Tibial nerve (tissue), 3 donors: Measurements from ENCODE around the gene RAB5B.
A peak's percentile ranks its signal among the peaks of the same experiment; 100 is the strongest.

Experiments used
- POLR2A ChIP-seq, 2 donors: fragments of 450-650 bp; IDR thresholded peaks; one replicate each; pipeline ENCODE4 v1.6.1; 2017; ENCODE audit warnings: antibody characterized with exemption in 2 of 2, mild to moderate bottlenecking in 2 of 2, moderate library complexity in 2 of 2
- TF ChIP-seq, protein P1 (sequence below), 5 experiments: fragments of 200-600 bp in 3 of 5; fragments of 450-650 bp in 2 of 5; sonication (generic) in 3 of 5; IDR thresholded peaks; one replicate each; pipeline ENCODE4 v1.5.1; 2016 to 2019; ENCODE audit warnings: antibody characterized with exemption in 5 of 5, mild to moderate bottlenecking in 3 of 5, moderate library complexity in 2 of 5

DNA sequence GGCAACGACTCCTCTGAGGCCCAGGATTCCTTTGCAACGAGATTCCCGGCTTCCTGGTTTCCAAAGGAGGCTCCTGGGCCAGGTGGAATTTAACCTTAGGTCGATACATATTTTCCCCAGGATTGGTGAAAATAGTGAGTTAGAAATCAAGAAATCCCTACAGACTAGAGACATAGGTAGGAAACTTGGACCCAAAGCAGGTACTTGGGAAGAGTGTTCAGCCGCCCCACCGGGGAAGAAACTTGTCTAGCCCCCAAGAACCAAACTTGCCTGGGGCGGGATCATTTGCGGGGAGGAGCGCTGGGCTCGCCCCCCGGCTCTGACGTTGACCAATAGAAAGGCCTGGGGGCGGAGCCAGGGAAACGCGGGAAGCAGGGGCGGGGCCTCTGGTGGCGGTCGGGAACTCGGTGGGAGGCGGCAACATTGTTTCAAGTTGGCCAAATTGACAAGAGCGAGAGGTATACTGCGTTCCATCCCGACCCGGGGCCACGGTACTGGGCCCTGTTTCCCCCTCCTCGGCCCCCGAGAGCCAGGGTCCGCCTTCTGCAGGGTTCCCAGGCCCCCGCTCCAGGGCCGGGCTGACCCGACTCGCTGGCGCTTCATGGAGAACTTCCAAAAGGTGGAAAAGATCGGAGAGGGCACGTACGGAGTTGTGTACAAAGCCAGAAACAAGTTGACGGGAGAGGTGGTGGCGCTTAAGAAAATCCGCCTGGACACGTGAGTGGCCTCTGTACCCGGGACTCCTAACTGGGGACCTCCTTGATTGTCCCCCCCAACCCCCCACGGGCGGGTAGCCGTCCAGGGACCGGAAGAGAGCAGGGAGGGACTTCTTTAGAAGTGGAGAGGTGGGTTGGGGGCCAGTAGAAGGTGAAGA lies 7.2 kb upstream of the RAB5B start, which contains the start of gene CDK2:
- TF ChIP-seq, protein P1, sequence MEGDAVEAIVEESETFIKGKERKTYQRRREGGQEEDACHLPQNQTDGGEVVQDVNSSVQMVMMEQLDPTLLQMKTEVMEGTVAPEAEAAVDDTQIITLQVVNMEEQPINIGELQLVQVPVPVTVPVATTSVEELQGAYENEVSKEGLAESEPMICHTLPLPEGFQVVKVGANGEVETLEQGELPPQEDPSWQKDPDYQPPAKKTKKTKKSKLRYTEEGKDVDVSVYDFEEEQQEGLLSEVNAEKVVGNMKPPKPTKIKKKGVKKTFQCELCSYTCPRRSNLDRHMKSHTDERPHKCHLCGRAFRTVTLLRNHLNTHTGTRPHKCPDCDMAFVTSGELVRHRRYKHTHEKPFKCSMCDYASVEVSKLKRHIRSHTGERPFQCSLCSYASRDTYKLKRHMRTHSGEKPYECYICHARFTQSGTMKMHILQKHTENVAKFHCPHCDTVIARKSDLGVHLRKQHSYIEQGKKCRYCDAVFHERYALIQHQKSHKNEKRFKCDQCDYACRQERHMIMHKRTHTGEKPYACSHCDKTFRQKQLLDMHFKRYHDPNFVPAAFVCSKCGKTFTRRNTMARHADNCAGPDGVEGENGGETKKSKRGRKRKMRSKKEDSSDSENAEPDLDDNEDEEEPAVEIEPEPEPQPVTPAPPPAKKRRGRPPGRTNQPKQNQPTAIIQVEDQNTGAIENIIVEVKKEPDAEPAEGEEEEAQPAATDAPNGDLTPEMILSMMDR (IDR thresholded peaks at IDR 0.05): no peak
- peak; percentile 43 to 71 for TF ChIP-seq POLR2A (IDR thresholded peaks at IDR 0.05)
